ENCODE data around the gene LTB4R2. TPM values are rescaled to one million over a fixed set of nuclear protein-coding genes. Genes with fewer than 3 reads are reported as not detected.

LTB4R2 gene
- total and polyA plus RNA-seq, 2 of the 8 experiments (the other 6 are each of a cell fraction or from before 2014, with no cell fraction given) = 5.3 to 6.7 TPM

DNA sequence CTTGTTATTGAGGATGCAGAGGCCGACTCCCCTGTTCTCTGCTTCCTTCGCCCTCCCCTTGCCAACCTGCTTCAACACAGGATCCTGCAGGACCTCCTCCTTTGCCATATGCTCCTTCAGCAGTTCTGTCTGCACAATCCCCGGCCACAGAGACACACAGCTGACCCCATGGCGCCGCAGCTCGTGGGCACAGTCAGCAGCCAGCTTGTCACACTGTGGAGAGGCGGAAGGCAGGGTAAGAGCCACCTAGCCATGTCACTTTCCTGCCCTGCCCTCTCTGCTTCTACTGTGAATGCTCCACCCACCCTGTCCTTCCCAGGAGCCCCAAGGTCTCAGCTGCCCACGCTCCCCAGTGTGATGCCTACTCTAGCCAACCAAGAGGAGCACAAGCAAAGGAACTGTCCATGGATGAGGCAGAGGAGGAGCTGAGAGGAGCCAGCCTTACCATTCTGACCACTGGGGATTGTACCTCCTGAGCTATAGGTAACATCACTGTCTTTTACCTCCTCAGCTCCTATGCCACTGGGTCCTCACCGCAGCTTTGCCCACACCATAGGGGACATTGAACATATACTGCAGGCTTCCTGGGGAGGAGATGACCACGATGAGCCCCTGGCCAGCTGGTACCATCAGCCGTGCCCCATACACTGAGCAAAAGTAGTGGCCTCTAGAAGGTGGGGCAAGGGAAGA is 17.7 kb upstream of the LTB4R2 start:
- Histone ChIP-seq H3K79me2 (ENCODE audit: control insufficient read depth in 1 of 2, insufficient read depth in 2 of 2, low read length in 2 of 2) (no peaks in the 10 kb centered on the region), H2BK15ac (ENCODE audit: low read length) (no peak overlapping the region), H3K23ac (ENCODE audit: insufficient read length) (no peak overlapping the region), H3K4me2 (ENCODE audit: insufficient read depth in 1 of 2, low read depth in 2 of 2, low read length in 2 of 2) (no peak overlapping the region), H3K4ac (replicated peaks; ENCODE audit: insufficient read length, low read depth, low read length) (no peak overlapping the region), H3K27me3 (replicated peaks in 1 of 4; ENCODE audit: control insufficient read depth in 3 of 4, extremely low read depth in 1 of 4, insufficient read depth in 3 of 4, low read length in 3 of 4) (no peaks in the 10 kb centered on the region), H3K56ac (replicated peaks; ENCODE audit: insufficient read length, low read depth, low read length) (no peak overlapping the region), H3K14ac (ENCODE audit: insufficient read length) (no peak overlapping the region), H2BK12ac (ENCODE audit: low read depth, low read length) (no peak overlapping the region), H2BK5ac (ENCODE audit: low read depth, low read length) (no peak overlapping the region), H3K4me3 (ENCODE audit: extremely low read depth in 1 of 4, insufficient read depth in 2 of 4, low read depth in 3 of 4, low read length in 4 of 4) (no peak overlapping the region), H2BK20ac (ENCODE audit: low read length) (no peak overlapping the region), H3K4me1 (replicated peaks in 1 of 4; ENCODE audit: control insufficient read depth in 3 of 4, insufficient read depth in 4 of 4, low read length in 3 of 4) (no peaks in the 10 kb centered on the region), H4K91ac (replicated peaks; ENCODE audit: insufficient read length, low read length) (no peak overlapping the region), H3K9ac (replicated peaks in 1 of 4; ENCODE audit: extremely low read depth in 1 of 4, low read depth in 3 of 4, low read length in 3 of 4) (no peak overlapping the region), H3K79me1 (ENCODE audit: low read depth, low read length) (no peaks in the 10 kb centered on the region), H3K23me2 (ENCODE audit: low read depth, low read length) (no peaks in the 10 kb centered on the region), H3K36me3 (ENCODE audit: control insufficient read depth in 2 of 4, insufficient read depth in 4 of 4, low read length in 3 of 4) (peaks cover 2 to 12% (median 7%) of the 10 kb centered on the region in 4 experiments; a peak in 4 of 8 replicates), H2AFZ (ENCODE audit: low read length) (no peak overlapping the region), H2AK5ac (ENCODE audit: low read depth, low read length) (no peak overlapping the region), H4K8ac (ENCODE audit: extremely low read depth, insufficient read depth, low read length) (no peak overlapping the region; the same call in 1 of the 2 replicates), H3K18ac (ENCODE audit: extremely low read depth, low read length) (no peak overlapping the region), H4K20me1 (replicated peaks in 1 of 2; ENCODE audit: control insufficient read depth in 1 of 2, insufficient read depth in 2 of 2, low read length in 2 of 2) (peaks cover 2 to 4% of the 10 kb centered on the region in 2 experiments), H3K27ac (ENCODE audit: low read depth, low read length) (no peak overlapping the region), H3K9me3 (ENCODE audit: insufficient read depth in 2 of 2, low read depth in 1 of 2, low read length in 1 of 2) (no peaks in the 10 kb centered on the region), H4K5ac (ENCODE audit: insufficient read length, low read depth, low read length) (no peak overlapping the region), H2BK120ac (replicated peaks; ENCODE audit: low read depth, low read length) (no peak overlapping the region)
- DNase-seq (ENCODE audit: low read depth in 1 of 2, low spot score in 2 of 2) (no peak), FAIRE-seq (no peak)
- 79% methylated on average over 11 of the region's 11 CpGs; no CpG with 5 or more reads in 1 of the 2 experiments for WGBS, 2 experiments (ENCODE audit: extremely low coverage in 1 of 2, insufficient coverage in 1 of 2, insufficient read length in 1 of 2, insufficient replicate concordance in 2 of 2, low coverage in 1 of 2, low lambda C conversion rate in 2 of 2, missing lambda C conversion rate in 1 of 2)
- TF ChIP-seq RBBP5 (IDR thresholded peaks at IDR 0.05; ENCODE audit: borderline replicate concordance, low read depth, low read length) (no peak), CHD2 (IDR thresholded peaks at IDR 0.05; ENCODE audit: low read length) (no peak), SP4 (IDR thresholded peaks at IDR 0.05; ENCODE audit: low read length) (no peak)
- POLR2A ChIA-PET (ENCODE audit: partially characterized antibody) = interaction anchor here (1.0 to 2.1 kb wide), 9 partner anchors 9 to 49 kb away, joined by 3 to 13 read pairs (median 4); partner anchors contain the start of gene TINF2
- CTCF ChIA-PET (ENCODE audit: partially characterized antibody) = interaction anchor here (0.8 to 5.5 kb wide), 8 partner anchors 11 to 87 kb away, joined by 3 to 51 read pairs (median 20); partner anchors contain the start of genes CIDEB, RABGGTA, TINF2 and TSSK4
